Trophoblast cell (in vitro differentiated cells and primary cell): ENCODE results near the gene CCDC85C.

Experiments used
- DNase-seq, 2 donors: peaks; one replicate each; pipeline ENCODE4 v3.0.0-alpha.2; 2016
- H2AFZ ChIP-seq: 2 replicates; pipeline ENCODE4 v1.6.1; 2013; ENCODE audit warnings: low read length, moderate library complexity, mild to moderate bottlenecking; ENCODE audit not compliant: insufficient read depth, poor library complexity
- H2AK5ac ChIP-seq: 2 replicates; pipeline ENCODE4 v1.6.1; 2013; ENCODE audit warnings: mild to moderate bottlenecking, low read length
- H2BK120ac ChIP-seq: 2 replicates; pipeline ENCODE4 v1.6.1; 2013; ENCODE audit warnings: low read length, mild to moderate bottlenecking, moderate library complexity; ENCODE audit not compliant: insufficient read depth, poor library complexity
- H2BK12ac ChIP-seq: 2 replicates; pipeline ENCODE4 v1.6.1; 2013; ENCODE audit warnings: mild to moderate bottlenecking, low read length, moderate library complexity
- H2BK5ac ChIP-seq: 2 replicates; pipeline ENCODE4 v1.6.1; 2013; ENCODE audit warnings: low read length, low read depth, moderate library complexity, mild to moderate bottlenecking; ENCODE audit not compliant: poor library complexity
- H3K14ac ChIP-seq: 2 replicates; pipeline ENCODE4 v1.6.1; 2013; ENCODE audit warnings: mild to moderate bottlenecking, low read length
- H3K18ac ChIP-seq: 2 replicates; pipeline ENCODE4 v1.6.1; 2013; ENCODE audit warnings: mild to moderate bottlenecking, low read length
- H3K23ac ChIP-seq: 2 replicates; pipeline ENCODE4 v1.6.1; 2013; ENCODE audit warnings: low read length
- H3K27ac ChIP-seq: 2 replicates; pipeline ENCODE4 v1.5.1; 2013; ENCODE audit warnings: low read depth, mild to moderate bottlenecking, inconsistent platforms, low read length, moderate library complexity
- H3K27me3 ChIP-seq: 2 replicates; pipeline ENCODE4 v1.6.1; 2013; ENCODE audit warnings: inconsistent platforms, mild to moderate bottlenecking, low read length, moderate library complexity; ENCODE audit not compliant: insufficient read depth
- H3K36me3 ChIP-seq, 2 experiments: 1 replicate in 1 of 2; 2 replicates in 1 of 2; pipeline ENCODE4 v1.6.1; 2013; ENCODE audit warnings: low read length in 2 of 2, mild to moderate bottlenecking in 2 of 2, moderate library complexity in 1 of 2; ENCODE audit not compliant: insufficient read depth in 2 of 2, control insufficient read depth in 1 of 2
- H3K4ac ChIP-seq: 2 replicates; pipeline ENCODE4 v1.6.1; 2013; ENCODE audit warnings: low read depth, mild to moderate bottlenecking, low read length, moderate library complexity
- H3K4me1 ChIP-seq, 2 experiments: 1 replicate in 1 of 2; 2 replicates in 1 of 2; pipeline ENCODE4 v1.6.1; 2013; ENCODE audit warnings: low read length in 2 of 2, mild to moderate bottlenecking in 2 of 2, moderate library complexity in 1 of 2; ENCODE audit not compliant: insufficient read depth in 2 of 2, control insufficient read depth in 1 of 2
- H3K4me2 ChIP-seq: 2 replicates; pipeline ENCODE4 v1.6.1; 2013; ENCODE audit warnings: inconsistent platforms, mild to moderate bottlenecking, low read length, moderate library complexity
- H3K4me3 ChIP-seq: 2 replicates; pipeline ENCODE4 v1.5.1; 2013; ENCODE audit warnings: mild to moderate bottlenecking, low read depth, low read length, inconsistent platforms
- H3K79me1 ChIP-seq: one replicate; pipeline ENCODE4 v1.6.1; 2013; ENCODE audit warnings: low read length
- H3K79me2 ChIP-seq: 2 replicates; pipeline ENCODE4 v1.6.1; 2013; ENCODE audit warnings: low read length, mild to moderate bottlenecking; ENCODE audit not compliant: control insufficient read depth, insufficient read depth, poor library complexity
- H3K9ac ChIP-seq: 2 replicates; pipeline ENCODE4 v1.6.1; 2013; ENCODE audit warnings: mild to moderate bottlenecking, low read length
- H3K9me3 ChIP-seq: 2 replicates; pipeline ENCODE4 v1.6.1; 2013; ENCODE audit warnings: low read depth, mild to moderate bottlenecking, control low read depth, inconsistent platforms, low read length; ENCODE audit not compliant: insufficient read depth
- H4K12ac ChIP-seq: 2 replicates; pipeline ENCODE4 v1.6.1; 2013; ENCODE audit warnings: low read depth, mild to moderate bottlenecking, low read length, moderate library complexity
- H4K8ac ChIP-seq: 2 replicates; pipeline ENCODE4 v1.6.1; 2013; ENCODE audit warnings: low read depth, mild to moderate bottlenecking, low read length, moderate library complexity
- H4K91ac ChIP-seq: one replicate; pipeline ENCODE4 v1.6.1; 2013; ENCODE audit warnings: low read depth, mild to moderate bottlenecking, low read length, moderate library complexity
- WGBS: extraction: QIAGEN DNeasy Blood & Tissue Kit; methylation state at CpG from one replicate; pipeline ENCODE4 v1.1.7; 2013; ENCODE audit warnings: missing lambda C conversion rate; ENCODE audit not compliant: insufficient read length, insufficient coverage; ENCODE audit errors: extremely low coverage; 5-methylcytosine and 5-hydroxymethylcytosine counted together

CCDC85C gene

DNA sequence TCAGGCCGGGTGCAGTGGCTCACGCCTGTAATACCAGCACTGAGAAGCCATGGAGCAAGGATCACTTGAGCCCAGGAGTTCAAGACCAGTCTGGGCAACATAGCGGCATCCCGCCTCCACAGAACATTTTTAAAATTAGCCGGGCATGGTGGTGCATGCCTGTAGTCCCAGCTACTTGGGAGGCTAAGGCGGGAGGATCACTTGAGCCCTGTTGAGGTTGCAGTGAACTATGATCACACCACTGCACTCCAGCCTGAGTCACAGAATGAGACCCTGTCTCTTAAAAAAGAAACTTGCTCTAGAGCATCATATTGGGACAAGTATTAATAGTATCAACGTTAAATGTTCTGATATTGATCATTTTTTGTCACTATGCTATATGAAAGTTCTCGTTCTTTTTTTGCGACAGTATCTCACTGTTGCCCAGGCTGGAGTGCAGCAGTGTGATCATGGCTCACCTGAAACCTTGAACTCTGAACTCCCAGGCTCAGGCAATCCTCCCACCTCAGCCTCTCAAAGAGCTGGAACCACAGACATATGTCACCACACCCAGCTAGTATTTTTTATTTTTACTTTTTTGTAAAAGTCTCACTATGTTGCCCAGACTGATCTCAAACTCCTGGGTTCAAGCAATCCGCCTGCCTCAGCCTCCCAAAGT is 47.7 kb downstream of the CCDC85C start:
- Histone ChIP-seq H3K27me3 (no peaks in the 10 kb centered on the region), H4K8ac (no peak overlapping the region), H2BK120ac (no peak overlapping the region), H3K23ac (no peak overlapping the region), H3K9ac (no peak overlapping the region), H3K4me2 (no peak overlapping the region), H3K14ac (no peak overlapping the region), H2BK5ac (no peak overlapping the region), H2BK12ac (no peak overlapping the region), H3K79me2 (peaks cover 3% of the 10 kb centered on the region), H3K9me3 (no peaks in the 10 kb centered on the region), H3K4me3 (no peak overlapping the region), H3K36me3 (no peaks in the 10 kb centered on the region), H2AFZ (no peak overlapping the region), H4K91ac (no peak overlapping the region), H3K4me1 (peaks cover 4% of the 10 kb centered on the region in 2 experiments), H4K12ac (no peak overlapping the region), H3K18ac (no peak overlapping the region), H3K27ac (no peak overlapping the region), H3K79me1 (no peaks in the 10 kb centered on the region), H3K4ac (no peak overlapping the region), H2AK5ac (no peak overlapping the region)
- peak in 1 of 2 donors; percentile 38 for DNase-seq
- WGBS, result no CpG with 5 or more reads among the region's 10 CpGs

DNA sequence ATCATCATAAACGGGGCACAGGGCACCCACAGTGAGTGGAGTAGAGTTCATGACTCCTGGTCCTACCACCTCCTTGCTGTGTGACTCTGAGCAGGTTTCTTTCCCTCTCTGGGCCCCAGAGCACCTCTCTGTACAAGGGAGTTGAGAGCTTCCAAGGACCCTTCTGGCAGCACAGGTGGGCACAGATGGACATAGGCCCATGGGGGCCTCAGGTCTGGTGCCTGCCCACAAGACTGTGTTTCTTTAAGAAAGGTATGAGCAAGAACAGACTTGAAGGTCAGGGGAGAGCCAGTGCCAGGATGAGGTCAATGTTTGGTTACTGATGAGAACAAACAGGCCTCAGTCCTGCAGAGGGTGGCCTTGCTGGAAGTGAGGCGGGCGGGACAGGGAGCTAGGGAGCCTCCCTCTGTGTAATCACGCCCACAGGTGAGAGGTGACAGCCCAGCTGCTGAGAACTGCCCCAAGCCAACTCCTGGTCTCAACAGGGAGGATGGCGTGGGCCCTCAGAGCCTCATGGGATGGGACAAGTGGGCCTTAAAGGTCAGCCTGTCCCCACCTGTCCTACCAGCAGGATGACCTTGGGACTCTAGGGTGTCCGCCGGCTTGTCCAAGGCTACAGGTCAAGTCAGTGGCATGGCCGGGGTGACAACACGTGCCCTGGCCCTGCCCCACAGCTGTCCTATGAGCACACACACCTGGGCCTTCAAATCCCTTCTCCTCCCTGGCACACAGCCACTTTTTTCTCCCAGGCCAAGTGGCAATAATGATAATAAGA is 49.1 kb downstream of the CCDC85C start:
- H4K91ac ChIP-seq, result no peak overlapping the region
- H3K9me3 ChIP-seq, result no peaks in the 10 kb centered on the region
- H3K36me3 ChIP-seq, result no peaks in the 10 kb centered on the region
- no CpG with 5 or more reads among the region's 9 CpGs for WGBS
- H2BK5ac ChIP-seq, result no peak overlapping the region
- H4K8ac ChIP-seq, result no peak overlapping the region
- H3K27me3 ChIP-seq, result no peaks in the 10 kb centered on the region
- H3K4me3 ChIP-seq, result no peak overlapping the region
- no peak overlapping the region for H3K27ac ChIP-seq
- H2AFZ ChIP-seq, result no peak overlapping the region
- H2BK120ac ChIP-seq, result no peak overlapping the region
- H3K79me1 ChIP-seq, result no peaks in the 10 kb centered on the region
- H3K4me2 ChIP-seq, result no peak overlapping the region
- H4K12ac ChIP-seq, result no peak overlapping the region
- no peak overlapping the region for H2BK12ac ChIP-seq
- DNase-seq, result no peak
- H3K4me1 ChIP-seq, result peaks cover 2 to 4% of the 10 kb centered on the region in 2 experiments
- no peak overlapping the region for H3K23ac ChIP-seq
- no peak overlapping the region for H3K14ac ChIP-seq
- no peak overlapping the region for H2AK5ac ChIP-seq
- no peak overlapping the region for H3K9ac ChIP-seq
- no peaks in the 10 kb centered on the region for H3K79me2 ChIP-seq
- H3K4ac ChIP-seq, result no peak overlapping the region
- peak overlapping the region; percentile 7 for H3K18ac ChIP-seq

DNA sequence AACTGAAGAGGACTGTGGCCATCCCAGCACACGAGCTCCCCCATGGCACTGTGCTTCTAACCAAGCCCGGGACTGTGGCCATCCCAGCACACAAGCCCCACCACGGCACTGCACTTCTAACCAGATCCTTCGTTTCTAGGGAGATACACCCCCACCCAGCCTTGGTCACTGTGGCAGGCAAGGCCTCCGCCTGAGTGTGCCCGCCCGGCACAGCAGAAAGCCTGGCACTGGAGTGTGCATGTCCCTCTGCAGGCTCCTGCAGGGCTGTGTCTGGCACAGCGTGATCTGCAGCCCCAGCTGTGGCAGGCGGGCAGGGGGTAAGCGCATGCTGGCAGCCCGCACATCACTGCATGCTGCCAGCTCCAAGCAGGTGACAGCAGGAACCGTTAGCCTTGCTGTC is 49.8 kb downstream of the CCDC85C start:
- Histone ChIP-seq H3K14ac (no peak overlapping the region), H3K36me3 (no peaks in the 10 kb centered on the region), H2AFZ (no peak overlapping the region), H3K23ac (no peak overlapping the region), H4K8ac (no peak overlapping the region), H2BK120ac (no peak overlapping the region), H3K79me2 (no peaks in the 10 kb centered on the region), H2BK12ac (no peak overlapping the region), H3K27me3 (no peaks in the 10 kb centered on the region), H3K4me3 (no peak overlapping the region), H3K9ac (no peak overlapping the region), H3K79me1 (no peaks in the 10 kb centered on the region), H3K4ac (peak overlapping the region; percentile 28), H2AK5ac (no peak overlapping the region), H2BK5ac (no peak overlapping the region), H4K91ac (no peak overlapping the region), H4K12ac (no peak overlapping the region), H3K4me1 (peaks cover 2 to 4% of the 10 kb centered on the region in 2 experiments), H3K9me3 (peaks cover 1% of the 10 kb centered on the region), H3K18ac (no peak overlapping the region), H3K27ac (no peak overlapping the region), H3K4me2 (no peak overlapping the region)
- DNase-seq, result no peak
- no CpG with 5 or more reads among the region's 12 CpGs for WGBS

DNA sequence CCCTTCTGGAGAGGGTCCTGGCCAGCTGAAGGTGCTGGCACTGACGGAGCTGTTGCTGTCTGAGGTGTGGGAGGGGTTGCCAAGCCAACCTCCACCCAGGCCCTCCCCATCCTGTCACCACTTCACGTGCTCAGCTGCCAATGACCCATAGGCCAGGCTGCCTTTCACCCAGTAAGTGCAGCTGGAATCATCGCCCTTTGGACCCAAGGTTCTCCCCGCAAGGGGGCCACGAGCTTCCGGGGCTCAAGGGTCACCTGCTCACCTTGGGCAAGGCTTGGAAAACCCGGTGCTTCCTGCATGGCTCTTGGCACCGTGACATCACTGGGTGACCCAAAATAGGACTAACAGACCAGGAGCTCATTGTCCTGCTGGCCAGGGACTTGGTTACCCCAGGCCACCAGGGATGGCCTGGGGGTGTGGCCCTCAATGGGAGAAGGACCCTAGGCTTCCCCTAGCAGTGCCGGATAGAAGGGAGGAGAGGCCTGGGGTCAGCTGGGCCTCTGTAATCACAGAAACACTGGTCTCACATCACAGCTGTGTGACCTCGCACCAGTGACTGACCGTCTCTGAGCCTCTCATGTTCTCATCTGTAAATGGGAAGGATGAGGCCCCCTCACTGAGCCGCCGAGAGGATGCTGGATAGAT is 51.3 kb downstream of the CCDC85C start:
- H4K12ac ChIP-seq, result no peak overlapping the region
- H3K79me1 ChIP-seq, result no peaks in the 10 kb centered on the region
- H3K14ac ChIP-seq, result no peak overlapping the region
- WGBS, result no CpG with 5 or more reads among the region's 13 CpGs
- no peak overlapping the region for H3K18ac ChIP-seq
- peaks cover 2 to 4% of the 10 kb centered on the region in 2 experiments for H3K4me1 ChIP-seq
- no peaks in the 10 kb centered on the region for H3K36me3 ChIP-seq
- no peak overlapping the region for H3K27ac ChIP-seq
- no peaks in the 10 kb centered on the region for H3K27me3 ChIP-seq
- no peak overlapping the region for H2AFZ ChIP-seq
- H2BK120ac ChIP-seq, result no peak overlapping the region
- H3K23ac ChIP-seq, result no peak overlapping the region
- no peak overlapping the region for H4K8ac ChIP-seq
- H3K4me3 ChIP-seq, result no peak overlapping the region
- H4K91ac ChIP-seq, result no peak overlapping the region
- DNase-seq, result no peak
- no peak overlapping the region for H3K4ac ChIP-seq
- no peak overlapping the region for H3K4me2 ChIP-seq
- no peaks in the 10 kb centered on the region for H3K79me2 ChIP-seq
- no peak overlapping the region for H2BK5ac ChIP-seq
- no peak overlapping the region for H3K9ac ChIP-seq
- H3K9me3 ChIP-seq, result peaks cover 1% of the 10 kb centered on the region
- no peak overlapping the region for H2AK5ac ChIP-seq
- H2BK12ac ChIP-seq, result no peak overlapping the region
